GM21825 (cell line): ENCODE results near the gene YPEL5.

Experiments
- ATAC-seq: cut with Tn5 transposase; IDR thresholded peaks from one replicate; pipeline ENCODE4 v1.9.1; 2021; ENCODE audit warnings: mild to moderate bottlenecking, moderate library complexity; ENCODE audit not compliant: unreplicated experiment

YPEL5 gene

GRCh38 chr2:30164131-30164925 is 17.5 kb downstream of the YPEL5 start:
- no peak for ATAC-seq

DNA sequence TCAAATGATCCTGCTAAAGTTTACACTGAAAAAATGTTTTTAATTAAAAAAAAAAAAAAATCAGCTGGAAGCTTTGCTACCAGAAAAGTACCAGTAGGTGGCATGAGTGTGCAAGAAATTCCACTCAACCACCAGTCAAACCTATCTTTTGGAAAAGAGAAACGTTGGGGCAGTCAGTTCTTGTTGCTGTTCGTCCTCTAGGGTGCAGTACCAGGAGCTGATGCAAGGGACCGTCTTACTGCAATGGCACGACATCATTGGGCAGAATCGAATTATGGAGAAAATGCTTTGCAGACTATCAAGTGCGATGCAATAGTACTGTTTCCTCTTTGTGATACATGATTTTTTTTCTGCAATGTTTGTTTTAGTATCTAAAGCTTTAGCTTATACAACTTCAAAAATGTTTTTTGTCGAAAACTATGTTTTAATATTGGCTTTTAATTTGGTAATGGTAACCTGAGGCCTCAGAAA is 18.3 kb downstream of the YPEL5 start:
- ATAC-seq, result peak; percentile 92

DNA sequence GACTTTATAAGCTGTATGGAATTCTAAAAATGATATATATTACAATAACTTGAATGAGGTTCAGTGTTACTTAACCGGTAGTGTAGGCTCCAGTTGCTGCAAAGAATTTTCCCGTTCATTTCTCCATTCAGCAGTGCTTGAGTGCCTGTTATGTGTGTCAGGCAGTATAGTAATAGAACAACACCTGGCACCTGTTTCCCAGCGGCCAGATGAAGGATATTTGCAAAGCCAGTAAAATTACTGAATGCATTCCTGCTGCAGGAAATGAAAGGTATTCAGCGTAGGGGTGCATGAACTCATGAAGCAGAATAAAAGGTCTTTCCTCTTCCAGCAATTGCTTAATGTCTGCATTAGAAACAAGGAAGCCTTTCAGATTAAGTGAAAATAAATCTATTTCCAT is 18.8 kb downstream of the YPEL5 start:
- no peak for ATAC-seq

DNA sequence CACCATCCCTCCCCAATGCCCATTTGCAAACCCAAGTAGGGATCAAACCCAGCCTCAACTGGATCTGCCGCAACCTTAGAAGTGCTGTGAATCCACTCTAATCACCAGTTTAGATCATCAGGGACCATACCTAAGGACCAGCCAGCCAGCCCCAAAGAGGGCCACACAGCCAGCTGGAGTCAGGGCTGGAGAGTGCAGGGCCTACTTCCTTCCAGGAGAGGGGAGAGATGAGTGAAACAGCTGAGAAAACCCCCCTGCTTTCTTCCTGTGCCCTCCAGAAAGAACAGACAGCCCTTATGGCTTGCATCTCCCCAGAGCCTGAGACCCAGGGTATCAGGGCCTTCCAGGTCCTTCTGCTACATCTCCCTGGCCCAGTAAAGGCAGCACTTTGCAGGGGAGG is 25.8 kb downstream of the YPEL5 start:
- no peak for ATAC-seq

DNA sequence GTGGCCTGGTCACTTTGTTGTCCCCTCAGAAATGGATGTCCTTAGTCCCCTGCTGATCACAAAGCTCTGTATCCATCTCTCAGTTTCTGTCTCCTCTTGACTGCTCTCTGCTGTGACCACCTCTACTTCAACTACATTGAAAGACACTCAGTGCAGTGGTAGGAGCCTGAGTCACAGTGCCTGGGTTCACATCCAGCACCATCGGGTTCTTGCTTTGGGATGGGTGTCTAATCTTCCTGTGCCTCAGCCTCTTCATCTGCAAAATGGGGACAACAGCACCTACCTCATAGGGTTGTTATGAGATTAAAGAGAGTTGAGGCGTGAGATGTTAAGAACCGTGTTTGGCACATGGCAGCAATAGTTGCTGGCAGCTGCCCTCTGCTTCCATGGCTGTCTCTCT is 30.6 kb downstream of the YPEL5 start:
- no peak for ATAC-seq

DNA sequence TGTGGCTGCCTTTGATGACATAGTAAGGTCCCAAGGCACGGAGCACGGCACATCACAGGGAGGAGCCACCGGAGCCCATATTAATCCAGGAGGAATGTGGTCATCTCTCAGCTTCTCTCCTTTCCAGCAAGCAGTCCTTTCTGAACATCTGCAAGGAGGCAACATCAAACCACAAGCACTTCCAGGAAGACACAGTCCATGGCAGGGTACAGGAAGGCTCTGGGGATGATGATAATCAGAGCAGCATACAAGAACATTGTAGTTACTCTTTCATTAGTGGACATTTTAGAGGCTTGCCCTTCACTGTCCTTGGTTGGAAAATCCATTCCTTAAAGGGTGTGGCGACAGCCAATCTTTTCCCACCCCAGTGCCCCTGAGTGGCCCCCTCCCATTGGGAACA is 31.1 kb downstream of the YPEL5 start:
- ATAC-seq, result no peak

GRCh38 chr2:30178618-30179434 is 32.0 kb downstream of the YPEL5 start:
- no peak for ATAC-seq

DNA sequence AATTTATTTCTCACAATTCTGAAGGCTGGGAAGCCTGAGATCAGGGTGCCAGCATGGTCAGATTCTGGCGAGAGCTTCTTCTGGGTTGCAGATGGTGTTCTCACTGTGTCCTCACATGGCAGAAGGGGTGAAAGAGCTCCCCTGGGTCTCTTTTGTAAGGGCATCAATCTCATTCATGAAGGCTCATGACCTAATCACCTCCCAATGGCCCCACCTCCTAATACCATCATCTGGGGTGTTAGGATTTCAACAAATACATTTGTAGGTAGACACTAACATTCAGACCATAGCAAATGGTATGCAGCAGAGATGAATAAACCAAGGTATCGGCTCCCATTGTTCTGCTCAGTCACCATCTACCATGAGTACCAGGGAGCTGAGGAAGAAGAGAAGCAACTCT is 32.7 kb downstream of the YPEL5 start:
- ATAC-seq, result no peak

DNA sequence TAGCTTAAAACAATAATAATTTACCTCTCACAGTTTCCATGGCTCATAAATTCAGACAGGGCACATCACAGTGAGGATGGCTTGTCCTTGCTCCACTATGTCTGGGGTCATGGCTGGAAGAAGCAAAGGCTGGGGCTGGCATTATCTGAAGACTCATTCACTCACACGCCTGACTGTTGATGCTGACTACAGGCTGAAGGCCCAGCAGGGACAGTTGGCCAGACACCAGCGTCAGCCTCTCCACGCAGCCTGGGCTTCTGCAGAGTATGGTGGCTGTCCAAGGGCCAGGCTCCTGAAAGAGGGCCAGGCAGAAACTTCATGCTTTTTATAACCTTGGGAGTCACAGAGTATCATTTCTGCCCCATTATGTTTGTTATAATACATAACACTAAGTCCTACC is 33.4 kb downstream of the YPEL5 start:
- no peak for ATAC-seq

DNA sequence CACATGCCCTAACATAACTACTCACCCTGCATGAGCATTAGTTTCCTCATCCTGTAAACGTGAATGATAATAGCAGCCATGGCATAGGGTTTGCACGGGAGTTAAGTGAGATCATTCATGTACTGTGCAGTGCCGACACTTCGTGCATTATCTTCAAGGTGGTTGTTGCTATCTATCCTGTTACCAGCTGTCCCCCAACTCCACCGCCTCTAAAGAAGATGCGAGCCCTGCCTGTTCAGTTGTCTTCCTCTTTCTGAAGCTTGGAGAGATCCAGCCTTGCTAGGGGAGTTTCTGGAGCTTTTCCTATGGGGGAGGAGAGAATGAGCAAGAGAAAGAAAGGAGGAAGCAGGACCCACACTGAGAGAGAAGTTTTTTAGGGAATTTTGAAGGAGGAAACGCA is 34.4 kb downstream of the YPEL5 start:
- no peak for ATAC-seq

- ATAC-seq, result no peak
Measured at GRCh38 chr2:30184035-30184434, 37.2 kb downstream of the YPEL5 start.

DNA sequence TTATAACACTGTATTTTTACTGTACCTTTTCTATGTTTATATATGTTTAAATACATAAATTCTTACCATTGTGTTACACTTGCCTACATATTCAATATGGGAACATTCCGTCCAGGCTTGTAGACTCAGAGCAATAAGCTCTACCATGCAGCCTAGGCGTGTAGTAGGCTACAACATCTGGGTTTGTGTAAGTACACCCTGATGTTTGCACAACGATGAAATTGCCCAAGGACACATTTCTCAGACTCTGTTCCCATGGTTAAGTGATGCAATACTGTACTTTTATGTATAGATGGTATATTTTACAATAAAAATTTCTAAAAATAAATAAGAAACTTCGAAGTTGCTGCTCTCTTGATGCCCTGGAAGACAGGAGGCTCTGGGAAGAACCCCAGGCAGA is 38.4 kb downstream of the YPEL5 start:
- no peak for ATAC-seq

DNA sequence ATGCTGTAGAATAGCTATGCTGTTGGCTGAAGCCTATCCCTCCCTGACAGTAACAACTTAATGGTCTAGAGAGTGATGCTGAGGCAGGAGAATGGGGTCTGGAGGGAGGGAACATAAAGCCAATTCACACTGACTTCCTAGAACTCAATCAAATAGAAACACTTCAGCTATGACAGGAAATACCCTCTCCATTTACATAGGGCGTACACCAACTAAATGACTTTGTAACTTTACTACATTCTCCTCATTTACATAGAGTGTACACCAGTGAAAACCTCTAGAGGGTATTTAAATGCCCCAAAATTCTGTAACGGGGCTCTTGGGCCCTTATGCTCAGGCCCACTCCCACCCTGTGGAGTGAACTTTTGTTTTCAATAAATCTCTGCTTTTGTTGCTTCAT is 41.5 kb downstream of the YPEL5 start:
- no peak for ATAC-seq

GRCh38 chr2:30190637-30191036 is 43.8 kb downstream of the YPEL5 start:
- no peak for ATAC-seq

DNA sequence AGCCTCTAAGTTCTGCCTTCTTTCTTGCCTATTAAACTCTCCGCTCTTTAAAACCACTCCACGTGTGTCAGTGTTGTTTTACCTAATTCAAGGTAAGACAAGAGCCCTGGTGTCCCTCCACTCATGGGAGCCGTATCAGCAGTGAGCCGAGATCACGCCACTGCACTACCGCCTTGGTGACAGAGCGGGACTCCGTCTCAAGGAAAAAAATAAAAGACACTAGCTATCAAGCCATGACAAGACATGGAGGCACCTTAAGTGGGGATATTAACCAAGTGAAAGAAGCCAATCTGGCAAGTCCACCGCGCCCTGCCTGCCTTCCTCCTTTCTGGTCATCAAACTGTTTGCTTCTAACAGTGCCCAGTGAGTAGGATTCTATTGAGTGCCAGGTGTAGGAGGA is 44.3 kb downstream of the YPEL5 start:
- no peak for ATAC-seq

DNA sequence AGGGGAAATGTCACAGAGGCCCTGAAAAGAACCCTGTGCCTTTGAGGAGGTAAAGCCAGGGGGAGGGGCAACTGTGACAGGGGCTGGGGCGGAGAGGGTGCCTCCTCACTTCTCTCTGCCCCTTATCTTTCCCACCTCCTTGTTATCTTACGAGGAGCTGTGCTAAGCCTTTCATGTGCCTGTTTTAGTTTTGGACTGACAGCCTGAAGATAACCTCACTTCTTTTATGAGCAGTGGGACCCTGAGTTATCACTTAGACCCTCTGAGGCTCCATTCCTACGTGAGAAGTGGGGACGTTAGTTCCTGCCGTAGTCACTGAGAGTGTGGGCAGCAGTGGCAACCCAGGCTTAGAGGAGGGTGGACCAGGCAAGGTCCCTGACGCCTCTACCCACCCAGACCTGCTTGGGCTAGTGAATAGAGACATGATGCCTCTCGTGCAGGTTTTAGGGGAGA is 45.0 kb downstream of the YPEL5 start:
- no peak for ATAC-seq

DNA sequence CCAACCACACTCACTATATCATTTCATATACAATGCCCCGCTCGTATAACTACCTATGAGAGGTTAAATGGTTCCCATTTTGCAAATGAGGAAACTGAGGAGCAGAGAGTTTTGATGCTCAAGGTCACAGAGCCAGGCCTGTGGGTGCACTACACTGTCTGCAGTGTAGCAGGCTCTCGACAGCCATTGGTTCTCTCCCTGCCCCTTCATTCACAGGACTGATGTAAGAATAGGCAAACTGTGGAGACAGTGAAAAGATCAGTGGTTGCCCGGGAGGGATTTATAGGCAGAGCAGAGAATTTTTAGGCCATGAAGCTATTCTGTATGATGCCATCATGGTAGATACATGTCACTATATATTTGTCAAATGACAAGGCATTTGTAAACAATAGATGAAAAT is 45.5 kb downstream of the YPEL5 start:
- no peak for ATAC-seq

- no peak for ATAC-seq
Measured at GRCh38 chr2:30193104-30193681, 46.4 kb downstream of the YPEL5 start.

- ATAC-seq, result no peak
Measured at GRCh38 chr2:30194421-30194820, 47.6 kb downstream of the YPEL5 start.

- no peak for ATAC-seq
Measured at GRCh38 chr2:30195016-30195415, 48.2 kb downstream of the YPEL5 start.

GRCh38 chr2:30197570-30198192 is 50.9 kb downstream of the YPEL5 start:
- no peak for ATAC-seq
